SK-N-SH treated with all-trans-retinoic acid at 6 μM for 48 hours (cell line): ENCODE data around the gene CDH19.

Experiments used
- ATAC-seq: fragments of 200-7000 bp; cut with Tn5 transposase; 3 replicates; pipeline ENCODE4 v1.9.1; 2020; ENCODE audit warnings: mild to moderate bottlenecking, moderate library complexity
- ARNTL ChIP-seq: fragments of 450-650 bp; formaldehyde crosslinking; IDR thresholded peaks from 2 replicates; pipeline ENCODE4 v1.5.0; 2020; ENCODE audit warnings: low read depth, mild to moderate bottlenecking, moderate library complexity, borderline replicate concordance
- BACH2 ChIP-seq: fragments of 250-450 bp; sonication (Bioruptor Pico); IDR thresholded peaks from 2 replicates; pipeline ENCODE4 v1.9.0; 2021; ENCODE audit warnings: mild to moderate bottlenecking, borderline replicate concordance
- CSDC2 ChIP-seq: fragments of 250-450 bp; sonication (Bioruptor Pico); IDR thresholded peaks from 2 replicates; pipeline ENCODE4 v1.5.0; 2020; ENCODE audit warnings: mild to moderate bottlenecking, moderate library complexity
- ISL1 ChIP-seq: fragments of 250-450 bp; sonication (Bioruptor Pico); IDR thresholded peaks from 2 replicates; pipeline ENCODE4 v2.1.2; 2022; ENCODE audit warnings: mild to moderate bottlenecking, moderate library complexity
- OSR1 ChIP-seq: fragments of 250-450 bp; sonication (Bioruptor Pico); IDR thresholded peaks from 2 replicates; pipeline ENCODE4 v1.8.0; 2022; ENCODE audit warnings: moderate library complexity, mild to moderate bottlenecking, inconsistent platforms
- PPARA ChIP-seq: fragments of 250-450 bp; sonication (Bioruptor Pico); IDR thresholded peaks from 2 replicates; pipeline ENCODE4 v1.5.0; 2020; ENCODE audit warnings: mild to moderate bottlenecking, borderline replicate concordance
- RARB ChIP-seq: fragments of 250-450 bp; sonication (Bioruptor Pico); IDR thresholded peaks from 2 replicates; pipeline ENCODE4 v1.8.0; 2021; ENCODE audit warnings: mild to moderate bottlenecking, moderate library complexity
- SNAI2 ChIP-seq: fragments of 250-450 bp; sonication (Bioruptor Pico); IDR thresholded peaks from 2 replicates; pipeline ENCODE4 v1.5.0; 2020; ENCODE audit warnings: mild to moderate bottlenecking, moderate library complexity
- TCF4 ChIP-seq: fragments of 250-450 bp; sonication (Bioruptor Pico); IDR thresholded peaks from 2 replicates; pipeline ENCODE4 v1.8.0; 2021; ENCODE audit warnings: mild to moderate bottlenecking, moderate library complexity, borderline replicate concordance
- TOX ChIP-seq: fragments of 250-450 bp; sonication (Bioruptor Pico); IDR thresholded peaks from 2 replicates; pipeline ENCODE4 v1.8.0; 2021; ENCODE audit warnings: mild to moderate bottlenecking, moderate library complexity, borderline replicate concordance
- ZC3H10 ChIP-seq: fragments of 250-450 bp; sonication (Bioruptor Pico); IDR thresholded peaks from 2 replicates; pipeline ENCODE4 v1.5.1; 2021; ENCODE audit warnings: mild to moderate bottlenecking, moderate library complexity
- ZFP3 ChIP-seq: fragments of 250-450 bp; sonication (Bioruptor Pico); IDR thresholded peaks from 2 replicates; pipeline ENCODE4 v1.5.0; 2020; ENCODE audit warnings: mild to moderate bottlenecking, moderate library complexity
- ZFP30 ChIP-seq: fragments of 450-650 bp; formaldehyde crosslinking; IDR thresholded peaks from 2 replicates; pipeline ENCODE4 v1.5.0; 2022; ENCODE audit warnings: mild to moderate bottlenecking, moderate library complexity
- ZNF565 ChIP-seq: fragments of 450-650 bp; formaldehyde crosslinking; conservative IDR thresholded peaks from 2 replicates; pipeline ENCODE4 v1.5.0; 2020; ENCODE audit warnings: low read depth, mild to moderate bottlenecking, moderate library complexity
- ZNF70 ChIP-seq: fragments of 450-650 bp; formaldehyde crosslinking; IDR thresholded peaks from 2 replicates; pipeline ENCODE4 v1.5.0; 2020; ENCODE audit warnings: mild to moderate bottlenecking, moderate library complexity
- ZNF8 ChIP-seq: fragments of 450-650 bp; formaldehyde crosslinking; IDR thresholded peaks from 2 replicates; pipeline ENCODE4 v1.5.0; 2020; ENCODE audit warnings: mild to moderate bottlenecking, moderate library complexity
- TF ChIP-seq, protein P1 (sequence below): fragments of 250-450 bp; sonication (Bioruptor Pico); IDR thresholded peaks from 2 replicates; pipeline ENCODE4 v1.5.1; 2020; ENCODE audit warnings: low read depth, mild to moderate bottlenecking, moderate library complexity
- TF ChIP-seq, protein P2 (sequence below): fragments of 250-450 bp; sonication (Bioruptor Pico); IDR thresholded peaks from 2 replicates; pipeline ENCODE4 v1.8.0; 2021; ENCODE audit warnings: low read depth, mild to moderate bottlenecking, moderate library complexity, borderline replicate concordance
- TF ChIP-seq, protein P3 (sequence below): fragments of 250-450 bp; sonication (Bioruptor Pico); IDR thresholded peaks from 2 replicates; pipeline ENCODE4 v1.5.0; 2020; ENCODE audit warnings: mild to moderate bottlenecking, moderate library complexity
- TF ChIP-seq, protein P4 (sequence below): fragments of 250-450 bp; sonication (Bioruptor Pico); IDR thresholded peaks from 2 replicates; pipeline ENCODE4 v1.5.1; 2021; ENCODE audit warnings: mild to moderate bottlenecking, moderate library complexity

The CDH19 gene

DNA sequence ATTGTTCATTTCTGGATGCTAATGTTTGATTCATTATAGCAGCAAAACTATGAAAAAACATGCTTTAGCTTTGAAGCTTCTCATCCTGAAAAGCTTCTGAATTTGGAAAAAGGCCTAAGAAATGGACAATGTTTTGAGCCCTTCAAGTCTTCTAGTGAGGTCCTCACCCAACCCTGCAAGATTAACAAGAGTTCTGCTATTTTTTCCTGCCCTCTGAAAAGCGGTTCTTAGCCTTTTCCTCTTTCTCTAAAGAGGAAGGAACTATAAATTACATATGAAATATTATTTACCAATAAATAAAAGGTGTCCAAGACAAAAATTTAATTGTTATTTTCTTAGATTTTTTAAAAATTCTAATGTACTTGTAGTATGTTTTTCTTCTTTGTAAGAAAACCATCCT lies 19.9 kb upstream of the CDH19 start:
- no peak for TF ChIP-seq ZNF70 (CRISPR knock-in tag)
- no peak for TF ChIP-seq OSR1 (CRISPR knock-in tag)
- no peak for TF ChIP-seq RARB
- no peak for TF ChIP-seq CSDC2 (CRISPR knock-in tag)
- TF ChIP-seq ZC3H10 (CRISPR knock-in tag): no peak
- TF ChIP-seq SNAI2: no peak
- no peak for TF ChIP-seq TOX (CRISPR knock-in tag)
- no peak for TF ChIP-seq ISL1 (CRISPR knock-in tag)
- no peak for TF ChIP-seq ZFP3 (CRISPR knock-in tag)
- TF ChIP-seq ZNF565 (CRISPR knock-in tag): no peak
- no peak for TF ChIP-seq ARNTL (CRISPR knock-in tag)
- TF ChIP-seq PPARA: no peak
- TF ChIP-seq ZFP30 (CRISPR knock-in tag): no peak
- TF ChIP-seq, protein P1, sequence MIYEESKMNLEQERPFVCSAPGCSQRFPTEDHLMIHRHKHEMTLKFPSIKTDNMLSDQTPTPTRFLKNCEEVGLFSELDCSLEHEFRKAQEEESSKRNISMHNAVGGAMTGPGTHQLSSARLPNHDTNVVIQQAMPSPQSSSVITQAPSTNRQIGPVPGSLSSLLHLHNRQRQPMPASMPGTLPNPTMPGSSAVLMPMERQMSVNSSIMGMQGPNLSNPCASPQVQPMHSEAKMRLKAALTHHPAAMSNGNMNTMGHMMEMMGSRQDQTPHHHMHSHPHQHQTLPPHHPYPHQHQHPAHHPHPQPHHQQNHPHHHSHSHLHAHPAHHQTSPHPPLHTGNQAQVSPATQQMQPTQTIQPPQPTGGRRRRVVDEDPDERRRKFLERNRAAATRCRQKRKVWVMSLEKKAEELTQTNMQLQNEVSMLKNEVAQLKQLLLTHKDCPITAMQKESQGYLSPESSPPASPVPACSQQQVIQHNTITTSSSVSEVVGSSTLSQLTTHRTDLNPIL (CRISPR knock-in tag): no peak
- no peak for TF ChIP-seq BACH2
- no peak for TF ChIP-seq TCF4 (CRISPR knock-in tag)
- TF ChIP-seq ZNF8: no peak
- TF ChIP-seq, all 23 proteins: peak for 0
- ATAC-seq: no peak

DNA sequence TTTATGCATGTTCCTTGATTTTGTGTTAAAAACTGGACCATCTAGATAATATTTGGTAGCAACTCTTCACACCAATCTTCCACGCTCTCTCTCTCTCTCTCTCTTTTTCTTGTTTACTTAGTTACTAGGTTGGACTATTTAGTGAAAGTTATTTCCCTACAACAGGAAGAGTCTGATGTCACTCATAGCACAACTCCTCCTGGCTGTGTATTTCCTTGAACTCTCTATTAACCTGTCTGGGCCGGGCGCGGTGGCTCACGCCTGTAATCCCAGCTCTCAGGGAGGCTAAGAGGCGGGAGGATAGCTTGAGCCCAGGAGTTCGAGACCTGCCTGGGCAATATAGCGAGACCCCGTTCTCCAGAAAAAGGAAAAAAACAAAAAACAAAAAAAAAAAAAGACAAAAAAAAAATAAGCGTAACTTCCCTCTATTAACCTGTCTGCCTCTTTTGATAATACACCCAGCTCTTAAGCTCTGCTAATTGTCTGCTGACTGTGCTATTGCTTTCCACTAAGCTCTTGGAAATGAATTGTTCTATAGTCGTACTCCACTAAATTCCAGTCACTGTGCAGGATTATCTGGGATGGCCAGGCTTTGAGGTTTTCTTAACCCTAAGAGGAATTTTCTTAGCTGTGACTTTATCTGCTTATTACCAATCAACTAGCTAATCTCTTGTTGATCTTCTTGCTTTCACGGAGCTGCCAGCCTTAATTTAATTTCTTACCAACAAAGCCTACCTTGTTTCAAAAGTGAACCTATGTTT lies 18.1 kb upstream of the CDH19 start:
- no peak for TF ChIP-seq BACH2
- TF ChIP-seq ZNF70 (CRISPR knock-in tag): no peak
- TF ChIP-seq, protein P1 (CRISPR knock-in tag): no peak
- no peak for TF ChIP-seq OSR1 (CRISPR knock-in tag)
- TF ChIP-seq SNAI2: no peak
- TF ChIP-seq, protein P2, sequence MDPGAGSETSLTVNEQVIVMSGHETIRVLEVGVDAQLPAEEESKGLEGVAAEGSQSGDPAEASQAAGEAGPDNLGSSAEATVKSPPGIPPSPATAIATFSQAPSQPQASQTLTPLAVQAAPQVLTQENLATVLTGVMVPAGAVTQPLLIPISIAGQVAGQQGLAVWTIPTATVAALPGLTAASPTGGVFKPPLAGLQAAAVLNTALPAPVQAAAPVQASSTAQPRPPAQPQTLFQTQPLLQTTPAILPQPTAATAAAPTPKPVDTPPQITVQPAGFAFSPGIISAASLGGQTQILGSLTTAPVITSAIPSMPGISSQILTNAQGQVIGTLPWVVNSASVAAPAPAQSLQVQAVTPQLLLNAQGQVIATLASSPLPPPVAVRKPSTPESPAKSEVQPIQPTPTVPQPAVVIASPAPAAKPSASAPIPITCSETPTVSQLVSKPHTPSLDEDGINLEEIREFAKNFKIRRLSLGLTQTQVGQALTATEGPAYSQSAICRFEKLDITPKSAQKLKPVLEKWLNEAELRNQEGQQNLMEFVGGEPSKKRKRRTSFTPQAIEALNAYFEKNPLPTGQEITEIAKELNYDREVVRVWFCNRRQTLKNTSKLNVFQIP (CRISPR knock-in tag): no peak
- no peak for TF ChIP-seq TCF4 (CRISPR knock-in tag)
- no peak for TF ChIP-seq ISL1 (CRISPR knock-in tag)
- TF ChIP-seq ZNF565 (CRISPR knock-in tag): no peak
- TF ChIP-seq, protein P3, sequence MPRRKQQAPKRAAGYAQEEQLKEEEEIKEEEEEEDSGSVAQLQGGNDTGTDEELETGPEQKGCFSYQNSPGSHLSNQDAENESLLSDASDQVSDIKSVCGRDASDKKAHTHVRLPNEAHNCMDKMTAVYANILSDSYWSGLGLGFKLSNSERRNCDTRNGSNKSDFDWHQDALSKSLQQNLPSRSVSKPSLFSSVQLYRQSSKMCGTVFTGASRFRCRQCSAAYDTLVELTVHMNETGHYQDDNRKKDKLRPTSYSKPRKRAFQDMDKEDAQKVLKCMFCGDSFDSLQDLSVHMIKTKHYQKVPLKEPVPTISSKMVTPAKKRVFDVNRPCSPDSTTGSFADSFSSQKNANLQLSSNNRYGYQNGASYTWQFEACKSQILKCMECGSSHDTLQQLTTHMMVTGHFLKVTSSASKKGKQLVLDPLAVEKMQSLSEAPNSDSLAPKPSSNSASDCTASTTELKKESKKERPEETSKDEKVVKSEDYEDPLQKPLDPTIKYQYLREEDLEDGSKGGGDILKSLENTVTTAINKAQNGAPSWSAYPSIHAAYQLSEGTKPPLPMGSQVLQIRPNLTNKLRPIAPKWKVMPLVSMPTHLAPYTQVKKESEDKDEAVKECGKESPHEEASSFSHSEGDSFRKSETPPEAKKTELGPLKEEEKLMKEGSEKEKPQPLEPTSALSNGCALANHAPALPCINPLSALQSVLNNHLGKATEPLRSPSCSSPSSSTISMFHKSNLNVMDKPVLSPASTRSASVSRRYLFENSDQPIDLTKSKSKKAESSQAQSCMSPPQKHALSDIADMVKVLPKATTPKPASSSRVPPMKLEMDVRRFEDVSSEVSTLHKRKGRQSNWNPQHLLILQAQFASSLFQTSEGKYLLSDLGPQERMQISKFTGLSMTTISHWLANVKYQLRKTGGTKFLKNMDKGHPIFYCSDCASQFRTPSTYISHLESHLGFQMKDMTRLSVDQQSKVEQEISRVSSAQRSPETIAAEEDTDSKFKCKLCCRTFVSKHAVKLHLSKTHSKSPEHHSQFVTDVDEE (CRISPR knock-in tag): no peak
- no peak for ATAC-seq

DNA sequence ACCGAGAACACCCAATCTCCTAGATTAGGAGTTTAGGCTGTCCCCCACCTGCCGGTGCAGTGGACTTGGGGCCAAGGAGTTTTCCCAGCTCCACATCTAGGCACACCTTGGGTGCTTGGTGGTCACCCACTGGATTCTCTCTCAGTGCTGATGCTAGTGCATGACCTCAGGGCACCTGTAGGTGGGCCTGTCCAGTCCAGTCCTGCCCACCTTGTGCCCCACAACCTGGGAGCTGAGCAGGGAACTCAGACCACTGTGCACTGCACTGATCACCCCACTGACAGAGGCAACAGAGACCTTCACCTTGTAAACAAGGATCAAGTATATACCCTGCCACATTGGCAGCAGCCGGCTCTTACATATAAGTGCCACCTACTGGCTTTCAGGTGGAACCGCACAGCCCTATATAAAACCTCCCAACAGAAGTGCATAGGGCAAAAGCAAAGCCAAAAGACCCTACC lies 12.7 kb upstream of the CDH19 start:
- peak; percentile 88 for ATAC-seq
- no peak for TF ChIP-seq ZNF8
- no peak for TF ChIP-seq TCF4 (CRISPR knock-in tag)
- TF ChIP-seq, protein P1 (CRISPR knock-in tag): no peak
- TF ChIP-seq, protein P4, sequence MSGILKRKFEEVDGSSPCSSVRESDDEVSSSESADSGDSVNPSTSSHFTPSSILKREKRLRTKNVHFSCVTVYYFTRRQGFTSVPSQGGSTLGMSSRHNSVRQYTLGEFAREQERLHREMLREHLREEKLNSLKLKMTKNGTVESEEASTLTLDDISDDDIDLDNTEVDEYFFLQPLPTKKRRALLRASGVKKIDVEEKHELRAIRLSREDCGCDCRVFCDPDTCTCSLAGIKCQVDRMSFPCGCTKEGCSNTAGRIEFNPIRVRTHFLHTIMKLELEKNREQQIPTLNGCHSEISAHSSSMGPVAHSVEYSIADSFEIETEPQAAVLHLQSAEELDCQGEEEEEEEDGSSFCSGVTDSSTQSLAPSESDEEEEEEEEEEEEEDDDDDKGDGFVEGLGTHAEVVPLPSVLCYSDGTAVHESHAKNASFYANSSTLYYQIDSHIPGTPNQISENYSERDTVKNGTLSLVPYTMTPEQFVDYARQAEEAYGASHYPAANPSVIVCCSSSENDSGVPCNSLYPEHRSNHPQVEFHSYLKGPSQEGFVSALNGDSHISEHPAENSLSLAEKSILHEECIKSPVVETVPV (CRISPR knock-in tag): no peak
- TF ChIP-seq, protein P2 (CRISPR knock-in tag): no peak
- TF ChIP-seq SNAI2: no peak
- no peak for TF ChIP-seq OSR1 (CRISPR knock-in tag)
- TF ChIP-seq, all 23 proteins: peak for 0
